SK-N-MC (cell line): ENCODE results near the gene CD2AP.

Source experiments
- EZH2 ChIP-seq: fragments of 200-600 bp; sonication (generic); IDR thresholded peaks from one replicate; pipeline ENCODE4 v1.6.1; 2017; ENCODE audit warnings: antibody characterized with exemption
- FOXP2 ChIP-seq: optimal IDR thresholded peaks from 2 replicates; pipeline ENCODE3; 2011; ENCODE audit warnings: mild to moderate bottlenecking, moderate library complexity; ENCODE audit not compliant: insufficient read depth; ENCODE audit errors: extremely low read length, control extremely low read depth
- POLR2AphosphoS5 ChIP-seq: IDR thresholded peaks from 2 replicates; pipeline ENCODE4 v1.6.1; 2012; ENCODE audit warnings: mild to moderate bottlenecking, low read depth, low read length, borderline replicate concordance

- TF ChIP-seq POLR2AphosphoS5 (no peak), EZH2 (no peak), FOXP2 (no peak)
Measured at GRCh38 chr6:47593979-47594378, 116.4 kb downstream of the CD2AP start.
